ENCODE results near the gene SLX1A. TPM values are rescaled to one million over a fixed set of nuclear protein-coding genes. Genes with fewer than 3 reads are reported as not detected.

The SLX1A gene
- total and polyA plus RNA-seq, 2 of the 4 experiments (the other 2 are of a cell fraction) = 8.4 to 35.1 TPM

GRCh38 chr16:30185683-30186421 is 7.8 kb upstream of the SLX1A start (continued):
- TF ChIP-seq POLR2A (IDR thresholded peaks at IDR 0.05; ENCODE audit: low read depth, low read length) = no peak

DNA sequence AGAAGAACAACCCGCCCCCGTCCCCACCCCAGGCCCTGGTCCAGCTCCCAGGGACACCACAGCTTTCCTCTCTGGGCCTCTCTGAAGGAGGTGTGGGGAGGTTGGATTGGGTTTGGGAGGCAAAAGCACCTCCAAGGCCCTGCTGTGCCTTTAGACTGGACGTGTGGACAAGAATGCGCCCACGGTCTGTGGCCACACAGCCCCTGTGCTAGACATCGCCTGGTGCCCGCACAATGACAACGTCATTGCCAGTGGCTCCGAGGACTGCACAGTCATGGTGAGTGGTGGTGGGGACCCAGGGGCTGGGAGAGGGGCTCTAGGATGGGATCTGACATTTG is 7.3 kb upstream of the SLX1A start:
- no peak overlapping the region for H3K56ac ChIP-seq (ENCODE audit: extremely low read depth, insufficient read depth, low read length)
- no peak overlapping the region for H3K4me2 ChIP-seq (ENCODE audit: low read depth, low read length)
- peaks cover 1% of the 10 kb centered on the region; the same call in 1 of the 2 replicates for H3K36me3 ChIP-seq (ENCODE audit: control insufficient read depth, insufficient read depth, low read length)
- no peak overlapping the region for H2AK5ac ChIP-seq (ENCODE audit: low read depth, low read length)
- TF ChIP-seq BHLHE40 (IDR thresholded peaks at IDR 0.05; ENCODE audit: low read depth, low read length) (no peak), NFE2L2 (IDR thresholded peaks at IDR 0.05; ENCODE audit: low read depth, low read length) (no peak), FOS (IDR thresholded peaks at IDR 0.05; ENCODE audit: low read depth, low read length) (no peak), MAZ (IDR thresholded peaks at IDR 0.05; ENCODE audit: borderline replicate concordance, low read depth, low read length) (no peak), RCOR1 (IDR thresholded peaks at IDR 0.05; ENCODE audit: insufficient replicate concordance, low read length) (no peak), MAFK (IDR thresholded peaks at IDR 0.05; ENCODE audit: low read depth, low read length) (no peak), USF2 (IDR thresholded peaks at IDR 0.05; ENCODE audit: low read depth, low read length) (no peak), POLR2A (IDR thresholded peaks at IDR 0.05; ENCODE audit: low read depth, low read length) (no peak), RAD21 (IDR thresholded peaks at IDR 0.05; ENCODE audit: low read length) (no peak), SMC3 (IDR thresholded peaks at IDR 0.05; ENCODE audit: low read depth, low read length) (no peak)
- TF ChIP-seq, protein P1, sequence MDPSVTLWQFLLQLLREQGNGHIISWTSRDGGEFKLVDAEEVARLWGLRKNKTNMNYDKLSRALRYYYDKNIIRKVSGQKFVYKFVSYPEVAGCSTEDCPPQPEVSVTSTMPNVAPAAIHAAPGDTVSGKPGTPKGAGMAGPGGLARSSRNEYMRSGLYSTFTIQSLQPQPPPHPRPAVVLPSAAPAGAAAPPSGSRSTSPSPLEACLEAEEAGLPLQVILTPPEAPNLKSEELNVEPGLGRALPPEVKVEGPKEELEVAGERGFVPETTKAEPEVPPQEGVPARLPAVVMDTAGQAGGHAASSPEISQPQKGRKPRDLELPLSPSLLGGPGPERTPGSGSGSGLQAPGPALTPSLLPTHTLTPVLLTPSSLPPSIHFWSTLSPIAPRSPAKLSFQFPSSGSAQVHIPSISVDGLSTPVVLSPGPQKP (IDR thresholded peaks at IDR 0.05; ENCODE audit: borderline replicate concordance, low read depth, low read length) = no peak
- TF ChIP-seq, protein P2, sequence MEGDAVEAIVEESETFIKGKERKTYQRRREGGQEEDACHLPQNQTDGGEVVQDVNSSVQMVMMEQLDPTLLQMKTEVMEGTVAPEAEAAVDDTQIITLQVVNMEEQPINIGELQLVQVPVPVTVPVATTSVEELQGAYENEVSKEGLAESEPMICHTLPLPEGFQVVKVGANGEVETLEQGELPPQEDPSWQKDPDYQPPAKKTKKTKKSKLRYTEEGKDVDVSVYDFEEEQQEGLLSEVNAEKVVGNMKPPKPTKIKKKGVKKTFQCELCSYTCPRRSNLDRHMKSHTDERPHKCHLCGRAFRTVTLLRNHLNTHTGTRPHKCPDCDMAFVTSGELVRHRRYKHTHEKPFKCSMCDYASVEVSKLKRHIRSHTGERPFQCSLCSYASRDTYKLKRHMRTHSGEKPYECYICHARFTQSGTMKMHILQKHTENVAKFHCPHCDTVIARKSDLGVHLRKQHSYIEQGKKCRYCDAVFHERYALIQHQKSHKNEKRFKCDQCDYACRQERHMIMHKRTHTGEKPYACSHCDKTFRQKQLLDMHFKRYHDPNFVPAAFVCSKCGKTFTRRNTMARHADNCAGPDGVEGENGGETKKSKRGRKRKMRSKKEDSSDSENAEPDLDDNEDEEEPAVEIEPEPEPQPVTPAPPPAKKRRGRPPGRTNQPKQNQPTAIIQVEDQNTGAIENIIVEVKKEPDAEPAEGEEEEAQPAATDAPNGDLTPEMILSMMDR (conservative IDR thresholded peaks at IDR 0.05; ENCODE audit: low read depth, low read length) = no peak
- dilution Hi-C loops (cut with HindIII; ENCODE audit: low sequenced_read_pairs, unreplicated experiment) = no loop called here
- WGBS, 2 experiments (ENCODE audit: extremely low coverage in 2 of 2, insufficient read length in 1 of 2) = no CpG with 5 or more reads among the region's 9 CpGs
- H2BK20ac ChIP-seq (ENCODE audit: low read depth, low read length) = no peak overlapping the region
- no peak overlapping the region for H2BK15ac ChIP-seq (ENCODE audit: low read depth, low read length)
- H3K4me3 ChIP-seq (ENCODE audit: insufficient read depth, low read depth, low read length) = no peak overlapping the region
- H4K20me1 ChIP-seq (ENCODE audit: insufficient read depth, low read length) = no peaks in the 10 kb centered on the region
- H4K91ac ChIP-seq (ENCODE audit: insufficient read depth, low read depth, low read length) = no peak overlapping the region
- H3K9me1 ChIP-seq (ENCODE audit: insufficient read depth, low read length) = no peaks in the 10 kb centered on the region
- H3K23ac ChIP-seq (ENCODE audit: low read depth, low read length) = no peak overlapping the region
- H2BK120ac ChIP-seq (ENCODE audit: low read depth, low read length) = no peak overlapping the region
- no peaks in the 10 kb centered on the region for H3K27me3 ChIP-seq (ENCODE audit: control insufficient read depth, insufficient read depth, low read length)
- POLR2A ChIA-PET (ENCODE audit: unreplicated experiment) = no interaction called here
- CTCF ChIA-PET = no interaction called here
- ATAC-seq (ENCODE audit: low read depth) (no peak), DNase-seq (no peak)
- no TSS peak for BruUV-seq (replicated peaks)
- no peak overlapping the region for H4K8ac ChIP-seq (ENCODE audit: low read depth in 2 of 2, low read length in 2 of 2)
- H3K14ac ChIP-seq (replicated peaks; ENCODE audit: low read depth, low read length) = no peak overlapping the region
- peaks cover 2% of the 10 kb centered on the region; the same call in 1 of the 2 replicates for H3K4me1 ChIP-seq (ENCODE audit: control insufficient read depth, insufficient read depth, low read length)
- H3K18ac ChIP-seq (ENCODE audit: low read depth, low read length) = no peak overlapping the region
- H2AFZ ChIP-seq (replicated peaks; ENCODE audit: low read length, poor library complexity) = no peak overlapping the region
- no peak overlapping the region for H2BK5ac ChIP-seq (ENCODE audit: low read depth, low read length, poor library complexity, severe bottlenecking)
- H3K9ac ChIP-seq (ENCODE audit: low read depth, low read length) = no peak overlapping the region
- H3K9me3 ChIP-seq (ENCODE audit: control insufficient read depth, insufficient read depth, low read length) = no peaks in the 10 kb centered on the region
- peaks cover 0 to 7% of the 10 kb centered on the region in 2 experiments; a peak in 2 of 4 replicates for H3K79me1 ChIP-seq (ENCODE audit: low read depth in 1 of 2, low read length in 2 of 2)
- H2AK9ac ChIP-seq (replicated peaks; ENCODE audit: low read depth, low read length, poor library complexity) = no peak overlapping the region
- H3K27ac ChIP-seq (ENCODE audit: insufficient read depth, low read length) = no peak overlapping the region
- no peak overlapping the region for H3K4ac ChIP-seq (ENCODE audit: low read depth, low read length)
- in situ Hi-C loops (cut with MboI; ENCODE audit: low sequenced_read_pairs) = loop anchor here (25.0 kb wide), 1 partner anchor 226 kb away; the partner anchor contains the start of gene ZNF771
- intact Hi-C loops (cut with micrococcal nuclease) = no loop called here
- H4K5ac ChIP-seq (ENCODE audit: low read depth, low read length) = no peak overlapping the region
